Panc1 (cell line): ENCODE results near the gene PLEKHO2. TPM values are rescaled to one million over a fixed set of nuclear protein-coding genes. Genes with fewer than 3 reads are reported as not detected.

Source experiments
- ATAC-seq: fragments of 200-7000 bp; cut with Tn5 transposase; 2 replicates; pipeline ENCODE4 v1.9.1; 2020; ENCODE audit warnings: mild to moderate bottlenecking, moderate library complexity
- BruUV-seq: library from RNA; stranded (reverse); fragments of 400-500 nt; replicated peaks from 2 replicates; lab custom pipeline; 2021; lab: Mats Ljungman, UMichigan
- CTCF ChIA-PET: fragments of 300-600 bp; sonication (Branson Sonifier 250); formaldehyde crosslinking; loops from one replicate; lab custom pipeline; 2022; ENCODE audit warnings: antibody characterized with exemption; lab: Charles Lee
- POLR2A ChIA-PET: fragments of 300-600 bp; sonication (Branson Sonifier 250); formaldehyde crosslinking; loops from one replicate; lab custom pipeline; 2022; ENCODE audit warnings: antibody characterized with exemption; lab: Charles Lee
- DNase-seq: peaks from one replicate; pipeline ENCODE4 v3.0.0-alpha.2; 2010; ENCODE audit warnings: low read depth, low spot score
- H3K27ac ChIP-seq: 2 replicates; pipeline ENCODE4 v1.5.1; 2011; ENCODE audit warnings: mild to moderate bottlenecking, low read length, inconsistent platforms
- H3K27me3 ChIP-seq: fragments of 200-500 bp; sonication (Bioruptor generic); 2 replicates; pipeline ENCODE4 v1.6.0; 2014; ENCODE audit warnings: low read length, inconsistent platforms; ENCODE audit not compliant: control insufficient read depth, insufficient read depth
- H3K36me3 ChIP-seq: fragments of 200-500 bp; sonication (Bioruptor generic); 2 replicates; pipeline ENCODE4 v1.5.1; 2014; ENCODE audit warnings: inconsistent platforms, mild to moderate bottlenecking, low read length, moderate library complexity; ENCODE audit not compliant: control insufficient read depth, insufficient read depth
- H3K4me1 ChIP-seq: 2 replicates; pipeline ENCODE4 v1.5.1; 2011; ENCODE audit warnings: inconsistent platforms, mild to moderate bottlenecking, low read length, moderate library complexity; ENCODE audit not compliant: control insufficient read depth, insufficient read depth
- H3K4me3 ChIP-seq, 2 experiments: 2 replicates each; pipeline ENCODE4 v1.5.1; 2011 to 2012; ENCODE audit warnings: low read depth in 2 of 2, low read length in 2 of 2, mild to moderate bottlenecking in 2 of 2, inconsistent platforms in 1 of 2, moderate library complexity in 1 of 2
- H3K9me3 ChIP-seq: fragments of 200-500 bp; sonication (Bioruptor generic); 2 replicates; pipeline ENCODE4 v1.5.1; 2014; ENCODE audit warnings: low read depth, mild to moderate bottlenecking, inconsistent platforms, low read length, moderate library complexity; ENCODE audit not compliant: control insufficient read depth, insufficient read depth
- CTCF ChIP-seq: fragments of 450-650 bp; IDR thresholded peaks from 2 replicates; pipeline ENCODE4 v1.5.1; 2017; ENCODE audit warnings: mild to moderate bottlenecking
- POLR2AphosphoS5 ChIP-seq: IDR thresholded peaks from 2 replicates; pipeline ENCODE4 v1.6.1; 2012; ENCODE audit warnings: mild to moderate bottlenecking, low read depth, low read length, moderate library complexity
- REST ChIP-seq, 2 experiments: IDR thresholded peaks; 2 replicates each; pipeline ENCODE4 v1.6.1; 2011 to 2012; ENCODE audit warnings: low read depth in 2 of 2, control low read depth in 1 of 2, low read length in 1 of 2, mild to moderate bottlenecking in 1 of 2, moderate library complexity in 1 of 2; ENCODE audit not compliant: insufficient read depth in 1 of 2
- SIN3A ChIP-seq: IDR thresholded peaks from 2 replicates; pipeline ENCODE4 v1.6.1; 2012; ENCODE audit warnings: low read depth, mild to moderate bottlenecking, low read length, moderate library complexity, borderline replicate concordance; ENCODE audit not compliant: insufficient read depth
- TCF7L2 ChIP-seq: IDR thresholded peaks from 2 replicates; pipeline ENCODE4 v1.6.1; 2011; ENCODE audit warnings: mild to moderate bottlenecking, low read depth, low read length, inconsistent platforms
- in situ Hi-C: cut with HindIII; loops from 2 replicates; pipeline ENCODE4 v1.10.0; 2016; ENCODE audit warnings: low sequenced_read_pairs, low pct_unique_long_range_greater_than_20kb
- intact Hi-C: fragments of 100-400 bp; cut with micrococcal nuclease; formaldehyde crosslinking; loops from one replicate; pipeline ENCODE4 v1.10.0; 2022; ENCODE audit not compliant: unreplicated experiment
- total RNA-seq: library from RNA; stranded (reverse); gene quantifications from one replicate; pipeline ENCODE4 v1.2.1, GENCODE V29; 2021; ENCODE audit not compliant: unreplicated experiment

Gene PLEKHO2
- total RNA-seq, 1 experiment from 2014 or later: 11.1 TPM

- ChIA-PET POLR2A (no interaction called here), CTCF (interaction anchor here (0.7 kb wide), 1 partner anchor 483 kb away, joined by 3 read pairs; no protein-coding TSS in a partner anchor)
- intact Hi-C loops: no loop called here
- Histone ChIP-seq H3K36me3 (no peaks in the 10 kb centered on the region; the same call in 1 of the 2 replicates), H3K4me3 (no peak overlapping the region), H3K4me1 (no peaks in the 10 kb centered on the region), H3K27me3 (no peaks in the 10 kb centered on the region), H3K9me3 (no peaks in the 10 kb centered on the region), H3K27ac (no peak overlapping the region)
- in situ Hi-C loops: no loop called here
- BruUV-seq: no TSS peak
- ATAC-seq: no peak
- no peak for DNase-seq
- no peak for TF ChIP-seq TCF7L2
- no peak for TF ChIP-seq REST (IDR thresholded peaks at IDR 0.05; ENCODE audit: insufficient read depth in 1 of 2, low read depth in 2 of 2, low read length in 1 of 2)
- no peak for TF ChIP-seq CTCF
- no peak for TF ChIP-seq POLR2AphosphoS5
- no peak for TF ChIP-seq SIN3A
Measured at GRCh38 chr15:64916365-64916764, 74.7 kb downstream of the PLEKHO2 start.

- intact Hi-C loops: no loop called here
- ChIA-PET POLR2A (no interaction called here), CTCF (no interaction called here)
- Histone ChIP-seq H3K4me1 (no peaks in the 10 kb centered on the region), H3K9me3 (no peaks in the 10 kb centered on the region), H3K27ac (no peak overlapping the region), H3K4me3 (no peak overlapping the region), H3K27me3 (no peaks in the 10 kb centered on the region), H3K36me3 (no peaks in the 10 kb centered on the region)
- DNase-seq (no peak), ATAC-seq (no peak)
- TF ChIP-seq CTCF (no peak), SIN3A (no peak)
- in situ Hi-C loops: no loop called here
- no TSS peak for BruUV-seq
Measured at GRCh38 chr15:64917211-64917610, 75.5 kb downstream of the PLEKHO2 start.

Other genes with a start within 250 kb of the PLEKHO2 start
- gene RBPMS2, start 66.3 kb upstream of the PLEKHO2 start, total RNA-seq: 33.7 TPM
- gene PIF1, start 16.3 kb upstream of the PLEKHO2 start, total RNA-seq: 38.6 TPM
- 6.8 TPM for gene ANKDD1A, start 70.0 kb downstream of the PLEKHO2 start, total RNA-seq
- 124 TPM for gene SPG21, start 148.0 kb downstream of the PLEKHO2 start, total RNA-seq
- gene MTFMT, start 187.7 kb downstream of the PLEKHO2 start, total RNA-seq: 19.4 TPM
- gene SLC51B, start 203.5 kb downstream of the PLEKHO2 start, total RNA-seq: 0.51 TPM
- gene RASL12, start 226.1 kb downstream of the PLEKHO2 start, total RNA-seq: 0.67 TPM
- gene KBTBD13, start 234.8 kb downstream of the PLEKHO2 start, total RNA-seq: not detected